Measurements from ENCODE around the gene UBE2L6.

The UBE2L6 gene

GRCh38 chr11:57504511-57504910, 63.0 kb downstream of the UBE2L6 start:
- no peak overlapping the region for H3K4me3 ChIP-seq (ENCODE audit: severe bottlenecking)
- no peaks in the 10 kb centered on the region for H3K36me3 ChIP-seq (ENCODE audit: low read depth)
- no peaks in the 10 kb centered on the region for H3K4me1 ChIP-seq (ENCODE audit: insufficient read depth, poor library complexity, severe bottlenecking)
- H3K27me3 ChIP-seq (ENCODE audit: insufficient read depth, poor library complexity, severe bottlenecking), result no peaks in the 10 kb centered on the region
- TF ChIP-seq CTCF (IDR thresholded peaks at IDR 0.05; ENCODE audit: poor library complexity, severe bottlenecking), result no peak
- ATAC-seq (ENCODE audit: low read depth) (no peak), DNase-seq (ENCODE audit: low spot score) (no peak)
- no peak overlapping the region for H3K27ac ChIP-seq (ENCODE audit: poor library complexity, severe bottlenecking)
- no peaks in the 10 kb centered on the region for H3K9me3 ChIP-seq (ENCODE audit: severe bottlenecking)

GRCh38 chr11:57502870-57503269, 64.6 kb downstream of the UBE2L6 start:
- no peaks in the 10 kb centered on the region for H3K9me3 ChIP-seq (ENCODE audit: severe bottlenecking)
- TF ChIP-seq CTCF (IDR thresholded peaks at IDR 0.05; ENCODE audit: poor library complexity, severe bottlenecking), result no peak
- no peak for DNase-seq (ENCODE audit: low spot score)
- no peaks in the 10 kb centered on the region for H3K4me1 ChIP-seq (ENCODE audit: insufficient read depth, poor library complexity, severe bottlenecking)
- no peak overlapping the region for H3K4me3 ChIP-seq (ENCODE audit: severe bottlenecking)
- H3K36me3 ChIP-seq (ENCODE audit: low read depth), result no peaks in the 10 kb centered on the region
- no peak overlapping the region for H3K27ac ChIP-seq (ENCODE audit: poor library complexity, severe bottlenecking)
- no peaks in the 10 kb centered on the region for H3K27me3 ChIP-seq (ENCODE audit: insufficient read depth, poor library complexity, severe bottlenecking)
- ATAC-seq (ENCODE audit: low read depth), result no peak

- DNase-seq (ENCODE audit: low spot score) (no peak), ATAC-seq (ENCODE audit: low read depth) (no peak)
- H3K9me3 ChIP-seq (ENCODE audit: severe bottlenecking), result no peaks in the 10 kb centered on the region
- H3K27me3 ChIP-seq (ENCODE audit: insufficient read depth, poor library complexity, severe bottlenecking), result no peaks in the 10 kb centered on the region
- no peak overlapping the region for H3K4me3 ChIP-seq (ENCODE audit: severe bottlenecking)
- no peaks in the 10 kb centered on the region for H3K4me1 ChIP-seq (ENCODE audit: insufficient read depth, poor library complexity, severe bottlenecking)
- no peaks in the 10 kb centered on the region for H3K36me3 ChIP-seq (ENCODE audit: low read depth)
- no peak overlapping the region for H3K27ac ChIP-seq (ENCODE audit: poor library complexity, severe bottlenecking)
- TF ChIP-seq CTCF (IDR thresholded peaks at IDR 0.05; ENCODE audit: poor library complexity, severe bottlenecking), result no peak
Measured at GRCh38 chr11:57502376-57502775, 65.1 kb downstream of the UBE2L6 start.

GRCh38 chr11:57501953-57502352, 65.5 kb downstream of the UBE2L6 start:
- no peaks in the 10 kb centered on the region for H3K9me3 ChIP-seq (ENCODE audit: severe bottlenecking)
- H3K36me3 ChIP-seq (ENCODE audit: low read depth), result no peaks in the 10 kb centered on the region
- H3K27ac ChIP-seq (ENCODE audit: poor library complexity, severe bottlenecking), result no peak overlapping the region
- ATAC-seq (ENCODE audit: low read depth) (no peak), DNase-seq (ENCODE audit: low spot score) (no peak)
- H3K4me1 ChIP-seq (ENCODE audit: insufficient read depth, poor library complexity, severe bottlenecking), result no peaks in the 10 kb centered on the region
- no peak overlapping the region for H3K4me3 ChIP-seq (ENCODE audit: severe bottlenecking)
- no peak for TF ChIP-seq CTCF (IDR thresholded peaks at IDR 0.05; ENCODE audit: poor library complexity, severe bottlenecking)
- H3K27me3 ChIP-seq (ENCODE audit: insufficient read depth, poor library complexity, severe bottlenecking), result no peaks in the 10 kb centered on the region

Data from RWPE2 (cell line).